DND-41 (cell line): ENCODE data around the gene PKD2.

Experiments
- EZH2 ChIP-seq: IDR thresholded peaks from 3 replicates; pipeline ENCODE4 v1.6.1; 2012; ENCODE audit warnings: borderline replicate concordance, low read depth, mild to moderate bottlenecking, moderate library complexity, low read length, inconsistent platforms; ENCODE audit not compliant: severe bottlenecking
- TF ChIP-seq, protein P1 (sequence below): IDR thresholded peaks from 2 replicates; pipeline ENCODE4 v1.5.1; 2012; ENCODE audit warnings: borderline replicate concordance, low read length, moderate library complexity, mild to moderate bottlenecking; ENCODE audit not compliant: poor library complexity, severe bottlenecking; ENCODE audit errors: extremely low read depth

DNA sequence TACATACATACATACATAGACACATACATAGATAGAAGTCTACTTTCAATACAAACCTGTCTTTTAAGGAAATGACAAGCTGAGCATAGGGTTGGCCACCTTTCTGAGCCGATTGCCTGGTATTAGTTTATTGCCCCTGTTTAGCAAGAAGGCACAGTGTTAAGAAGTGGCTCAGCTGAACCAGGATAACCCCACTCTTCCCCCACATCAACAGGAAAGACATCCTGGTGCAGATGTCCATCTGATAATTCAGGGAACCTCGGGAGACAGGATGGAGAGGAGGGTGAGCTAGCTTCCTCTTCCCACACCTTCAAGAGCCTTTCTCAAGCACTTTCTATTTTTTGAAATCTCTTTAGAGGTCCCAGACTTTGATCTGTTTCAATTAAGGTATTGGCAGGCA, 52.3 kb downstream of the PKD2 start:
- TF ChIP-seq, protein P1, sequence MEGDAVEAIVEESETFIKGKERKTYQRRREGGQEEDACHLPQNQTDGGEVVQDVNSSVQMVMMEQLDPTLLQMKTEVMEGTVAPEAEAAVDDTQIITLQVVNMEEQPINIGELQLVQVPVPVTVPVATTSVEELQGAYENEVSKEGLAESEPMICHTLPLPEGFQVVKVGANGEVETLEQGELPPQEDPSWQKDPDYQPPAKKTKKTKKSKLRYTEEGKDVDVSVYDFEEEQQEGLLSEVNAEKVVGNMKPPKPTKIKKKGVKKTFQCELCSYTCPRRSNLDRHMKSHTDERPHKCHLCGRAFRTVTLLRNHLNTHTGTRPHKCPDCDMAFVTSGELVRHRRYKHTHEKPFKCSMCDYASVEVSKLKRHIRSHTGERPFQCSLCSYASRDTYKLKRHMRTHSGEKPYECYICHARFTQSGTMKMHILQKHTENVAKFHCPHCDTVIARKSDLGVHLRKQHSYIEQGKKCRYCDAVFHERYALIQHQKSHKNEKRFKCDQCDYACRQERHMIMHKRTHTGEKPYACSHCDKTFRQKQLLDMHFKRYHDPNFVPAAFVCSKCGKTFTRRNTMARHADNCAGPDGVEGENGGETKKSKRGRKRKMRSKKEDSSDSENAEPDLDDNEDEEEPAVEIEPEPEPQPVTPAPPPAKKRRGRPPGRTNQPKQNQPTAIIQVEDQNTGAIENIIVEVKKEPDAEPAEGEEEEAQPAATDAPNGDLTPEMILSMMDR, result no peak
- no peak for TF ChIP-seq EZH2
